ENCODE results near the gene POPDC2.

Gene POPDC2

GRCh38 chr3:119628816-119629445 is 31.5 kb downstream of the POPDC2 start:
- Histone ChIP-seq H3K36me3 (ENCODE audit: insufficient read depth, low read length) (no peaks in the 10 kb centered on the region), H2AFZ (ENCODE audit: low read depth, low read length) (no peak overlapping the region), H3K4me1 (ENCODE audit: insufficient read depth, low read length) (peaks cover 8% of the 10 kb centered on the region), H3K27me3 (ENCODE audit: insufficient read depth, low read length) (no peaks in the 10 kb centered on the region), H3K9me3 (ENCODE audit: low read length) (no peaks in the 10 kb centered on the region), H3K4me3 (ENCODE audit: low read length) (no peak overlapping the region)

- Histone ChIP-seq H2AFZ (ENCODE audit: low read depth, low read length) (no peak overlapping the region), H3K4me3 (ENCODE audit: low read length) (no peak overlapping the region), H3K4me1 (ENCODE audit: insufficient read depth, low read length) (peaks cover 8% of the 10 kb centered on the region), H3K36me3 (ENCODE audit: insufficient read depth, low read length) (no peaks in the 10 kb centered on the region), H3K9me3 (ENCODE audit: low read length) (no peaks in the 10 kb centered on the region), H3K27me3 (ENCODE audit: insufficient read depth, low read length) (no peaks in the 10 kb centered on the region)
Observed at GRCh38 chr3:119628390-119628789, 32.0 kb downstream of the POPDC2 start.

GRCh38 chr3:119627461-119627860 is 32.9 kb downstream of the POPDC2 start:
- H3K36me3 ChIP-seq (ENCODE audit: insufficient read depth, low read length) = no peaks in the 10 kb centered on the region
- H2AFZ ChIP-seq (ENCODE audit: low read depth, low read length) = no peak overlapping the region
- H3K4me3 ChIP-seq (ENCODE audit: low read length) = no peak overlapping the region
- H3K9me3 ChIP-seq (ENCODE audit: low read length) = no peaks in the 10 kb centered on the region
- H3K4me1 ChIP-seq (ENCODE audit: insufficient read depth, low read length) = peaks cover 8% of the 10 kb centered on the region
- no peaks in the 10 kb centered on the region for H3K27me3 ChIP-seq (ENCODE audit: insufficient read depth, low read length)

- Histone ChIP-seq H3K4me3 (ENCODE audit: low read length) (no peak overlapping the region), H3K9me3 (ENCODE audit: low read length) (no peaks in the 10 kb centered on the region), H3K4me1 (ENCODE audit: insufficient read depth, low read length) (peaks cover 8% of the 10 kb centered on the region), H3K36me3 (ENCODE audit: insufficient read depth, low read length) (no peaks in the 10 kb centered on the region), H3K27me3 (ENCODE audit: insufficient read depth, low read length) (no peaks in the 10 kb centered on the region), H2AFZ (ENCODE audit: low read depth, low read length) (no peak overlapping the region)
Observed at GRCh38 chr3:119626196-119626595, 34.2 kb downstream of the POPDC2 start.

GRCh38 chr3:119625451-119626153 is 34.8 kb downstream of the POPDC2 start:
- no peaks in the 10 kb centered on the region for H3K9me3 ChIP-seq (ENCODE audit: low read length)
- H3K4me3 ChIP-seq (ENCODE audit: low read length) = no peak overlapping the region
- peaks cover 8% of the 10 kb centered on the region for H3K4me1 ChIP-seq (ENCODE audit: insufficient read depth, low read length)
- peak overlapping the region; percentile 9 for H2AFZ ChIP-seq (ENCODE audit: low read depth, low read length)
- H3K27me3 ChIP-seq (ENCODE audit: insufficient read depth, low read length) = no peaks in the 10 kb centered on the region
- H3K36me3 ChIP-seq (ENCODE audit: insufficient read depth, low read length) = no peaks in the 10 kb centered on the region

GRCh38 chr3:119624002-119624720 is 36.2 kb downstream of the POPDC2 start:
- Histone ChIP-seq H3K9me3 (ENCODE audit: low read length) (no peaks in the 10 kb centered on the region), H3K27me3 (ENCODE audit: insufficient read depth, low read length) (peaks cover 4% of the 10 kb centered on the region), H2AFZ (ENCODE audit: low read depth, low read length) (no peak overlapping the region), H3K36me3 (ENCODE audit: insufficient read depth, low read length) (no peaks in the 10 kb centered on the region), H3K4me3 (ENCODE audit: low read length) (no peak overlapping the region), H3K4me1 (ENCODE audit: insufficient read depth, low read length) (peaks cover 8% of the 10 kb centered on the region)

- Histone ChIP-seq H3K4me1 (ENCODE audit: insufficient read depth, low read length) (peaks cover 4% of the 10 kb centered on the region), H3K27me3 (ENCODE audit: insufficient read depth, low read length) (peaks cover 4% of the 10 kb centered on the region), H3K9me3 (ENCODE audit: low read length) (no peaks in the 10 kb centered on the region), H3K36me3 (ENCODE audit: insufficient read depth, low read length) (no peaks in the 10 kb centered on the region), H3K4me3 (ENCODE audit: low read length) (no peak overlapping the region), H2AFZ (ENCODE audit: low read depth, low read length) (no peak overlapping the region)
Observed at GRCh38 chr3:119620899-119621298, 39.5 kb downstream of the POPDC2 start.

- Histone ChIP-seq H3K4me1 (ENCODE audit: insufficient read depth, low read length) (no peaks in the 10 kb centered on the region), H3K4me3 (ENCODE audit: low read length) (no peak overlapping the region), H3K27me3 (ENCODE audit: insufficient read depth, low read length) (peaks cover 4% of the 10 kb centered on the region), H3K9me3 (ENCODE audit: low read length) (no peaks in the 10 kb centered on the region), H2AFZ (ENCODE audit: low read depth, low read length) (no peak overlapping the region), H3K36me3 (ENCODE audit: insufficient read depth, low read length) (no peaks in the 10 kb centered on the region)
Observed at GRCh38 chr3:119619094-119619493, 41.3 kb downstream of the POPDC2 start.

GRCh38 chr3:119616056-119616455 is 44.3 kb downstream of the POPDC2 start:
- Histone ChIP-seq H3K4me3 (ENCODE audit: low read length) (no peak overlapping the region), H3K27me3 (ENCODE audit: insufficient read depth, low read length) (peaks cover 4% of the 10 kb centered on the region), H3K36me3 (ENCODE audit: insufficient read depth, low read length) (no peaks in the 10 kb centered on the region), H2AFZ (ENCODE audit: low read depth, low read length) (no peak overlapping the region), H3K9me3 (ENCODE audit: low read length) (no peaks in the 10 kb centered on the region), H3K4me1 (ENCODE audit: insufficient read depth, low read length) (no peaks in the 10 kb centered on the region)

GRCh38 chr3:119613872-119614271 is 46.5 kb downstream of the POPDC2 start:
- Histone ChIP-seq H3K27me3 (ENCODE audit: insufficient read depth, low read length) (no peaks in the 10 kb centered on the region), H3K9me3 (ENCODE audit: low read length) (no peaks in the 10 kb centered on the region), H3K4me3 (ENCODE audit: low read length) (no peak overlapping the region), H3K36me3 (ENCODE audit: insufficient read depth, low read length) (no peaks in the 10 kb centered on the region), H2AFZ (ENCODE audit: low read depth, low read length) (no peak overlapping the region), H3K4me1 (ENCODE audit: insufficient read depth, low read length) (no peaks in the 10 kb centered on the region)

- Histone ChIP-seq H3K27me3 (ENCODE audit: insufficient read depth, low read length) (no peaks in the 10 kb centered on the region), H3K4me1 (ENCODE audit: insufficient read depth, low read length) (no peaks in the 10 kb centered on the region), H3K4me3 (ENCODE audit: low read length) (no peak overlapping the region), H3K9me3 (ENCODE audit: low read length) (no peaks in the 10 kb centered on the region), H3K36me3 (ENCODE audit: insufficient read depth, low read length) (no peaks in the 10 kb centered on the region), H2AFZ (ENCODE audit: low read depth, low read length) (no peak overlapping the region)
Observed at GRCh38 chr3:119613201-119613600, 47.2 kb downstream of the POPDC2 start.

- Histone ChIP-seq H3K9me3 (ENCODE audit: low read length) (no peaks in the 10 kb centered on the region), H3K4me1 (ENCODE audit: insufficient read depth, low read length) (no peaks in the 10 kb centered on the region), H3K36me3 (ENCODE audit: insufficient read depth, low read length) (no peaks in the 10 kb centered on the region), H2AFZ (ENCODE audit: low read depth, low read length) (no peak overlapping the region), H3K27me3 (ENCODE audit: insufficient read depth, low read length) (no peaks in the 10 kb centered on the region), H3K4me3 (ENCODE audit: low read length) (no peak overlapping the region)
Observed at GRCh38 chr3:119611664-119612063, 48.7 kb downstream of the POPDC2 start.

GRCh38 chr3:119609301-119609700 is 51.1 kb downstream of the POPDC2 start:
- Histone ChIP-seq H3K27me3 (ENCODE audit: insufficient read depth, low read length) (peaks cover 3% of the 10 kb centered on the region), H3K36me3 (ENCODE audit: insufficient read depth, low read length) (no peaks in the 10 kb centered on the region), H3K4me3 (ENCODE audit: low read length) (no peak overlapping the region), H3K4me1 (ENCODE audit: insufficient read depth, low read length) (no peaks in the 10 kb centered on the region), H3K9me3 (ENCODE audit: low read length) (no peaks in the 10 kb centered on the region), H2AFZ (ENCODE audit: low read depth, low read length) (no peak overlapping the region)

Data from neuron (in vitro differentiated cells).